Endothelial cell (in vitro differentiated cells): ENCODE measurements around the gene BTBD7. TPM values are rescaled to one million over a fixed set of nuclear protein-coding genes. Genes with fewer than 3 reads are reported as not detected.

Source experiments
- DNase-seq: peaks from one replicate; pipeline ENCODE4 v3.0.0; 2021; ENCODE audit warnings: low spot score
- H3K27ac Mint-ChIP-seq: one replicate; pipeline ENCODE4 v1.8.0; 2021; ENCODE audit warnings: mixed read lengths, inconsistent platforms; ENCODE audit not compliant: unreplicated experiment
- H3K27me3 Mint-ChIP-seq: one replicate; pipeline ENCODE4 v1.8.0; 2021; ENCODE audit warnings: mild to moderate bottlenecking, moderate library complexity, mixed read lengths, inconsistent platforms; ENCODE audit not compliant: unreplicated experiment
- H3K36me3 Mint-ChIP-seq: one replicate; pipeline ENCODE4 v1.8.0; 2021; ENCODE audit warnings: mild to moderate bottlenecking, low read depth, mixed read lengths, inconsistent platforms; ENCODE audit not compliant: unreplicated experiment
- H3K4me1 Mint-ChIP-seq: one replicate; pipeline ENCODE4 v1.8.0; 2021; ENCODE audit warnings: mild to moderate bottlenecking, mixed read lengths, inconsistent platforms; ENCODE audit not compliant: unreplicated experiment
- H3K4me3 Mint-ChIP-seq: one replicate; pipeline ENCODE4 v1.8.0; 2021; ENCODE audit warnings: mild to moderate bottlenecking, mixed read lengths, inconsistent platforms; ENCODE audit not compliant: unreplicated experiment
- H3K9me3 Mint-ChIP-seq: one replicate; pipeline ENCODE4 v1.8.0; 2021; ENCODE audit warnings: mixed read lengths, inconsistent platforms; ENCODE audit not compliant: unreplicated experiment
- CTCF ChIP-seq: fragments of 200-600 bp; sonication (generic); IDR thresholded peaks from one replicate; pipeline ENCODE4 v1.5.0; 2021; ENCODE audit warnings: antibody characterized with exemption; ENCODE audit not compliant: unreplicated experiment
- total RNA-seq: library from RNA; stranded (reverse); fragmentation: NEBNext Ultra II Directional; extraction: Animal tissue kit (Norgen Biotek cat#: 25700); gene quantifications from one replicate; pipeline ENCODE4 v1.2.1, GENCODE V29; 2021; ENCODE audit not compliant: unreplicated experiment

The BTBD7 gene
- total RNA-seq, 1 donor from 2014 or later = 71.1 TPM

DNA sequence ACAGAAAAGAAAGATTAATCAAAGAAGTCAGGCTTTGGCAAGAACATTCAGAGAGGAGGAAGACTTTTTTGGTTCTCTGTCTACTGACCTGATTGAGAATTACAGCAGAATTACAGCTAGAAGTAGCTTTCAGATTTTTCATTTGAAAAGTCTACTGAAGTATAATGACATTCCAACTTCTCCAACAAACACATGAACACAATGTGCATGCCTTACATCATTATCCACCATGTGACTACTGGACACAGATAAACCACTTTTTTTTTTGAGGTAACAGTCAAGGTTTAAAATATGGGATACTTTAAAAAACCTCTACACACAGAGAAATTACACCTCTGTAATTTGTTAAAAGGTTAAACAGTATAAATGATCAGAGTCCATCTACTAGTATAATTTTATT, 12.3 kb downstream of the BTBD7 start:
- Mint-ChIP-seq H3K9me3 (no peaks in the 10 kb centered on the region), H3K27ac (peak overlapping the region; percentile 53), H3K27me3 (no peaks in the 10 kb centered on the region), H3K4me1 (peaks cover 36% of the 10 kb centered on the region), H3K36me3 (no peaks in the 10 kb centered on the region), H3K4me3 (no peak overlapping the region)
- TF ChIP-seq CTCF = no peak
- DNase-seq = no peak

DNA sequence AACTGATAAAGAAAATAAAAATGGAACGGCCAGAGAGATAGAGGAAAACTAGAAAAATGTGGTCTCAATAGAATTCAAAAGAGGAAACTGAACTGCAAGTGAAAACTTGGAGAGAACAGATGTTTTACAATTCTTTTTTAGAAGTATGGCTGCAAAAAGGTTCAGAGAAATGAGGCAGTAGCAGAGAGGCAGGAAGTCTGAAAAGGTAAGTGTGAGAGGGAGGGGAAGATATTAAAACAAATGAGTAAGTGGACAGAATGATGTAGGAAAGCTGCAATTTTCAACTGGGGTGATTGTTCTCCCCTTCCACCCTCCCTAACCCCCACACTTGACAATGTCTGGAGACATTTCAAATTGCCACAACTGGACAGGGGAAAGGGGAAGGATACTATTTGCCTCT, 12.9 kb downstream of the BTBD7 start:
- Mint-ChIP-seq H3K9me3 (no peaks in the 10 kb centered on the region), H3K4me3 (no peak overlapping the region), H3K36me3 (no peaks in the 10 kb centered on the region), H3K27ac (peak overlapping the region; percentile 5), H3K4me1 (peaks cover 36% of the 10 kb centered on the region), H3K27me3 (no peaks in the 10 kb centered on the region)
- no peak for DNase-seq
- TF ChIP-seq CTCF = no peak

DNA sequence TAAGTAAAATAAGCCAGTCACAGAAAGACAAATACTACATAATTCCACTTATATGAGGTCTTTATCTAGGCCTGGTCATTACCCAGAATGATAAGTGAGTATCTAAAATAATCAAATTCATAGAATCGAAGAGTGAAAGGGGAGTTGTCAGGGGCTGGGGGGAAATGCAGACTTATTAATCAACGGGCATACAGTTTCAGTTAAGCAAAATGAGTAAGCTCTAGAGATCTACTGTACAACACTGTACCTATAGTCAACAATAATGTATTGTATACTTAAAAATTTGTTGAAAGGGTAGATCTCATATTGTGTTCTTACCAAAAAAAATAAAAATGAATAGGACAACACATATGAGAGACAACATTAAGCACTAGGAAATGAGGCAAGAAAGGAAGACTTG, 13.3 kb downstream of the BTBD7 start:
- Mint-ChIP-seq H3K9me3 (no peaks in the 10 kb centered on the region), H3K27me3 (no peaks in the 10 kb centered on the region), H3K36me3 (no peaks in the 10 kb centered on the region), H3K4me1 (peaks cover 32% of the 10 kb centered on the region), H3K27ac (peak overlapping the region; percentile 5), H3K4me3 (no peak overlapping the region)
- TF ChIP-seq CTCF = no peak
- DNase-seq = no peak

- Mint-ChIP-seq H3K9me3 (no peaks in the 10 kb centered on the region), H3K27ac (no peak overlapping the region), H3K4me3 (no peak overlapping the region), H3K36me3 (no peaks in the 10 kb centered on the region), H3K4me1 (peaks cover 31% of the 10 kb centered on the region), H3K27me3 (no peaks in the 10 kb centered on the region)
- DNase-seq = no peak
- no peak for TF ChIP-seq CTCF
These were observed 13.9 kb downstream of the BTBD7 start for GRCh38 chr14:93318927-93319326.

DNA sequence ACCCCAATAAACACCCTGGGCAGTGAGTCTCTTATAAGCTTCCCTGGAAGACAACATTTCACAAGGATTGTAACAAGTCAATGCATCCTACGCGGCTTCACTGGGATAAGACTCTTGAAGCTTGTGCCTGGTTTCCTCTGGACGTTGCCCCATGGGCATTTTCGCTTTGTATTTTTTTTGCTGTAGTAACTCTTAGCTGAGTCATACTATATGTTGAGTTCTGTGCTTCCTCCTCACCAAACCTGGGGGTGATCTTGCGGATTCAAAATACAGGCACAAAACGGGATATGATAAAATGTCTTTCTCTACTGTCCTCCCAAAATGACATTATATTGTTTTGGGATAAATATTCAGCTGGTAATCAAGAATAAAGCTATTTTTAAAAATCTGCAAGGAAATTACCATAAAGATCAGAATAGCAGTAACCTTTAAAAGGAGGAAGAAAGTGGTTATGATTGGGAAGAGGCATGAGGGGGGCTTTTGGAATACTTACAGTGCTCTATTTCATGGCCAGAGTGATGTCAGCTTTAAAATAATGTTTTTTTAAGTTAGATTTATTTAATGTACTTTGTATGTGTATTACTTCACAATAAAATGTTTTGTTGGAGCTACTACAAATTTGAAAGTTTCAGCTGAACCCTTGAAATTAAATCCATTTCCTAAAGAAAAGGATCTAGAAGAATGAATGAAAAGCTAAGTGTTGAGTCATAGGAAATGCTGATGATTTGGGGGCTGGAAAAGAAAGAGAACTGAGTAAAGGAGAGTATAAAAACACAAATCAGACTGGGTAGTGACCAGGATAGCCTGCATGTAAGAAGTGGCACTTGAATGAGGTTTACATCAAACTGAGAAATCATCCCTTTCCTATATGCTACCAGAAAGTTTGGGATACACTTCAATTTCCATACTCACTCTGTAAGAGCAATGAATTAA, 14.7 kb downstream of the BTBD7 start:
- H3K4me1 Mint-ChIP-seq = peaks cover 27% of the 10 kb centered on the region
- H3K27me3 Mint-ChIP-seq = no peaks in the 10 kb centered on the region
- H3K4me3 Mint-ChIP-seq = no peak overlapping the region
- H3K9me3 Mint-ChIP-seq = no peaks in the 10 kb centered on the region
- DNase-seq = no peak
- H3K27ac Mint-ChIP-seq = peak overlapping the region; percentile 39
- no peak for TF ChIP-seq CTCF
- H3K36me3 Mint-ChIP-seq = no peaks in the 10 kb centered on the region
